Fibroblast of peridontal ligament (primary cell): ENCODE results near the gene TTI1.

Source experiments
- DNase-seq: peaks from one replicate; pipeline ENCODE4 v3.0.0-alpha.2; 2010; ENCODE audit errors: extremely low read depth

The TTI1 gene

GRCh38 chr20:38033330-38034107 is at the start of gene TTI1, which contains the start of gene RPRD1B:
TSS of gene TTI1 (minus strand) at chr20:38033456. CDS start at chr20:38013816, 19,640 bp downstream.
TSS of gene RPRD1B (plus strand) at chr20:38033746. CDS start at chr20:38033948, 202 bp downstream.
- peak; percentile 83 for DNase-seq

GRCh38 chr20:38082894-38083293 is 49.6 kb upstream of the TTI1 start:
- no peak for DNase-seq

GRCh38 chr20:38081575-38081974 is 48.3 kb upstream of the TTI1 start:
- DNase-seq, result no peak

DNA sequence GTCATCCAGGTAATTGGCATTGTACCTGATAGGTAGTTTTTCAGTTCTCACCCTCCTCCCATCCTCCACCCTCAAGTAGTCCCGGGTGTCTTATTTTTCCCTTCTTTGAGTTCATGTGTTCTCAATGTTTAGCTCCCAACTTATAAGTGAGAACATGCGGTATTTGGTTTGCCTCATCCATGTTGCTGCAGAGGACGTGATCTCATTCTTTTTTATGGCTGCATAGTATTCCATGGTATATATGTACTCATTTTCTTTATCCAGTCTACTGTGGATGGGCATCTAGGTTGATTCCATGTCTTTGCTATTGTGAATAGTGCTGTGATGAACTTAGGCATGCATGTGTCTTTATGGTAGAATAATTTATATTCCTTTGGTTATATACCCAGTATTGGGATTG is 46.1 kb upstream of the TTI1 start:
- DNase-seq, result no peak

- DNase-seq, result no peak
These were observed 44.8 kb upstream of the TTI1 start for GRCh38 chr20:38078084-38078483.

GRCh38 chr20:38076548-38076947 is 43.3 kb upstream of the TTI1 start:
- DNase-seq, result no peak

DNA sequence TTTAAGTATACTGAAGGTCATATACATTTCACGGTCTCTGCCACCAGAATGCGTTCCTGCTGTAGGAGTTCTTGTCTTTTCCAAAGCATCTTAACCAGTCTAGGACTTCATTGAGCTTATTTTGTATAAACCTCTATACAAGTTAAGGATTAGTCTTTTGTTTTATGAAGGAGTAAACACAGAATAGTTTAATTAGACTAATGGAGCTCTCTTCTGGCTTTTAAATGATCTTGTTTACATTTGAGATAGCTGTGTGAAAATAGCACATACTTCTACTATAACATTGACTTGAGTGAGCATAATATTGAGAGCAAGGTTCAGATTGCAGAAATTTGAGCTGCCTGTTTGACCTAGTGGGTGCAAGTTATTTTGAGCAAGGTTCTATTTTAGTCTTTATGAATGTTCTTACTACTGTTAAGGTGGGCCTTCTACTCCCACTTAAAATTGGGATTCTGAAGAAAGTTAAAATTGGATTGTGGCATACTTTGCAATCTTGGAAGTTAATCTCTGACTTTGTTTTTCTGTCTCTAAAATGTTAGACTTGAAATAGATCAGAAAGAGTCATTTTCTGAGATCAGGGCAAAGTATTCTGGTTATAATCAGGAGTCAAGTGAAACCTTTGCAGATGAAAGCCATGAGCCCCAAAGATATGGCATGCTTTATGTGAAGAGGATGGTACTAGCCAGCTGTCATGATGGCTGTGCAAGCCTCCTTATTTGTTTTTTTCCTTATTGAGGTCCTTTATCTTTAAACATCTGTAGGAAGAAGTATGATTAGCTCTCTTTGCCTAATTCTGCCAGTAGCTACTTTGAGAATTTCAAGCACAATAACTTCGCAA is 42.1 kb upstream of the TTI1 start:
- DNase-seq, result peak; percentile 56

DNA sequence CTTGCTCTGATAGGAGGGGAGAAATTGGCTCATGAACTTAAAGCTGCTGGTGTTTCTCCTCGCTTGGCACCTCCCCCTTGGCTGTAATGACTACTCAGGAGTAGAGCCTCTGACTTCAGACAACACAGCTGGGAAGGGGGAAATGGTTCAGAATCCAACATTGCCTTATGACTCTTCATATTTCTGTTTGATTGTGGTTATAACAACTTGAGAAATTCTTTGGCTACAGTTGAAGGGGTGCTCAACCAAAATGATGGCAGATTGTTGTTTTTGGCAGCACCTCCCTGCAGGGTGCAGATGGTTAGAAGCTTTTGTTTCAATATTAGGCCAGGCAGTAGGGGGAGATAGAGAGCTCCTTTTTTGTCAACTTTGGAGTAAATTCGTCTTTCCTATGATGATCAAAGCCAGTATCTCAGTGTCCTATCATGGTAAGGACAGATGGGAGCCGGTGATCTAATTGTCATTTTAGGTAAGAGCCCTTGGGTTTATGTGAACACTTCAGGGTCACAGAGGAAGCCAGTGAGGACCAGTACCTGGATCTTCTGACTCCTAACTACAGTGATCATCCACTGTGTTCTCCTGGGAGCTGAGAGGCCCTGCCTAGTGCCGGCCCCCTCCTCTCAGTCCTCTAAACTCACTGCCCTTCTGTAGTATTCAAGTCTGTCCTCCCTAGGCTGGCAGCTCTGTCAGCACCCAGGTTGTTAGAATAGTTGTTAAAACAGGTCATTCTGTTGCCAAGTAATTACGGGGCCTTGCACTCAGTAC is 40.2 kb upstream of the TTI1 start:
- DNase-seq, result peak; percentile 100

DNA sequence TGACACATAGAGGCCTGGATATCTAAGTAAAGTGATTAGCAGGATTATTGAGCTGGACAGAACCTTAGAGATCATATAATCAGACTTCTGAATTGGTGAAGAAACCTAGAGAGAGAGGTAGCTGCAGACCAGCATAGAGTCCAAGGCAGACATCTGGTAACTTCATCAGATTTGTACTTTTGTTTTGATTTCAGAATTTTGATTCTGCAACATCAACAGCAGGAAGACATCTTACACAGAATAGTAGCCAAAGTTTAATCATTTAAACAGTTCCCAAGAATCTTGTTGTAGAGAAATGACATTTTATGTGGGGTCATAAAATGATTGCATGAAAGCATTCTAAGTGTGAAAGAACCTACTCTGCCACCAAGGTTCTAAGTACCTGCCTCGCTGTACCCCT is 39.6 kb upstream of the TTI1 start:
- DNase-seq, result no peak

GRCh38 chr20:38067717-38068365 is 34.6 kb upstream of the TTI1 start:
- DNase-seq, result no peak

- no peak for DNase-seq
These were observed 33.9 kb upstream of the TTI1 start for GRCh38 chr20:38066969-38067716.

DNA sequence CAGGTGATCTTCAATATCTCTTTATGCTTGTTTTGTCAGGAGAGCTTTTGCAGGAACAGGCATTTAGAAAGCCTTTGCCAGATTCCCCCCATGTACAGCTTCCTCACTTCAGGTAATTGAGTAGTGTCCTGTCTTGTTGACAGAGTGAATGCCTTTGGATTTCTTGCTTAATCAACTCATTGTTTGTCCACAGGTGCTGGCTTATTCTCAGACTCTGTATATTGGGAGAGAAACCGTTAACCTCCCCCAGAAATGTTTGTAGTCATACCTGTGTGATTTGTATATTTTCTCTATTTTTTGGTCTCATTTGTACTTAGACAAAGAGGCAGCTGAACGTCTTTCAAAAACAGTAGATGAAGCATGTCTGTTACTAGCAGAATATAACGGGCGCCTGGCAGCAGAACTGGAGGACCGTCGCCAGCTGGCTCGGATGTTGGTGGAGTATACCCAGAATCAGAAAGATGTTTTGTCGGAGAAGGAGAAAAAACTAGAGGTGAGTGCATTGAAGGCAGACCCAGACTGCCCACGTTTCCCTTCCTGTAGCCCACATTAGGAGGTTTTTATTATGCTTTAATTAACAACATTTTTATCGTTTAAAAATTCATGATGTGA is 32.6 kb upstream of the TTI1 start:
- no peak for DNase-seq

DNA sequence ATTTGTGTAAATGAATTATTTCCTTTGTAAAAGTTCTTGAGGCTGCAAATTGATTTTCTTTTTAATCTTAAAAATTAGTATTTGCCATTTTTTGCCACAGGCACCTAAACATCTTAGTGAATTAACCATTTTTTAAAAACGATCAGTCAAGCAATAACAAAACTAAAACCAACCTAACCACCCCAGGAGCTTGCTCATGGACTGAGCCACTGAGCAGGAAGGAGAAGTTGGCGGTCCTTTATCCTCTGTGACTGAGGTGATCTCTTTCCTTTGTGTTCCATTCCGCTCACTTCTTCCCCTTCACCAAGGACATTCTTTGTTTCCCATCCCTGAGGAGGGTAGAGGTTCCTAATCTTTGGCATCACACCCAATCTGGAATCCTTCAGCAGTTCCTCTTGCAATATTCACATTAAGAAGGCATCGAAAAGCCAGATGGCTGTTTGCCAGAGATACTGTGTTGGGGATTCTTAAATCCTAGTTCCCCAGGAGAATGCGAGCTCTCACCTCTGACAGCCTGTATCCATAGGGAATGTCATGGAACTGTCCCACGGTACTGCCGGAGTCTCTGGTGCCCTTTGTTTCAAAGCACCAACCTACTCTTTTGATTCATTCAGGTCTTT is 30.8 kb upstream of the TTI1 start:
- DNase-seq, result no peak

DNA sequence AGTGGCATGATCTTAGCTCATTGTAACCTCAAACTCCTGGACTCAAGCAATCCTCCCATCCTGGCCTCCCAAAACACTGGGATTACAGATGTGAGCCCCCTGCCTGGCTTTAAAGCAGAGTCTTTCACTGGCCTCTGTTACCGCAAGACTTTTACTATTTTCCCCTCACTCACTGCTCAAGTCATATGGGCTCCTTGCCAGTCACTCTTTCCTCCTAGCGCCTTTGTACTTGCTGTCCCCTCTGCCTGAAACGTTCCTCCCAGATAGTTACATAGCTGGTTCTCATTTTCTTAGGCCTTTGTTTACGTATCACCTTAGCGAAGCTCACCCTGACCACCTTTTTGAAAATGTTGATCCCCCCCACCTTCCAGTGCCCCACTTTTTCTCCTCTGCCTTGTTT is 29.6 kb upstream of the TTI1 start:
- DNase-seq, result no peak

GRCh38 chr20:38061109-38061508 is 27.9 kb upstream of the TTI1 start:
- no peak for DNase-seq

DNA sequence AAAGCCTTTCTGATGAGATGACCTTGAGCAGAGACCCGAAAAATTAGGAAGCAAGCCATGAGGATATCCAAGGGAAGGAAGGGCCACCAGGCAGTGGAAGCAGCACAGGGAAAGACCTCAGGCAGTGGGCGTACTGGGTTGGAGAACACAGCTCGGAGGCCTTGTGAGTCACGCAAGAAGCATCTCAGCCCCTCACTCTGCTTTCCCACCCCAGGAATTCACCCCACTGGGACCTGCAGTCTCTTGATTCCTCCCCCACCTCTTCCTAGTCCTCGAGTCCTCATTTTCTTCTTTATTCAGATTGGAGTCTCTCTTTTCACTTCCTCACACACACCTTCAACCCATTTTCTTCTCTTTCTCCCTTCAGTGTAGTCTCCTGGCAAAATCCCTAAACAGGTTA is 27.3 kb upstream of the TTI1 start:
- peak; percentile 31 for DNase-seq

GRCh38 chr20:38059832-38060231 is 26.6 kb upstream of the TTI1 start:
- DNase-seq, result no peak

DNA sequence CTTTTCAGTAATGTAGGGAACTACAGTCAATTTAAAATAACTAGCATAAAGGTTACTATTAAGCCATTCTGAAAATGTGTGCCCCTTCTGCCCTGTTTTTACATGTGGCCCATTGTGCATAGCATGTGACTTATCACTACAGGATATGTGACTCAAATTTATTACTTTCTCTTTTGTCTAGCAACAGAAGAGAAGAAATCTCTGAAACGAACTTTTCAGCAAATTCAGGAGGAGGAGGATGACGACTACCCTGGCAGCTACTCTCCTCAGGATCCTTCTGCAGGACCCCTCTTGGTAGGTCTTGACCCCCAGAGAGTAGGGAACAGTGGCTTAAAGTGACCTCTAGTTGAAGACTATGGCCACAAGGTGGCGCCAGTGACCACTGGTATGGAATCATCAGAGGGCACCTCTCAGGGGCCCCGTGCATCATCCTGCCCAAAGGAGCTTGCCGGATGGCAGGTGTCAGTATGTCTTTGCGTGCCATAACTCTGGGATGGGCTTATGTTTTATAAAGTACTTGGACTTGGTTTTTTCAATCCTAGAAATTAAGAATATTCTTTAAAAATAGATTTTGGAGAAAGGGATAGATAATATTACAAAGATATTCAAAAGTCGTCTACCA is 24.2 kb upstream of the TTI1 start:
- DNase-seq, result peak; percentile 76

GRCh38 chr20:38055848-38056247 is 22.6 kb upstream of the TTI1 start:
- no peak for DNase-seq

- no peak for DNase-seq
These were observed 22.0 kb upstream of the TTI1 start for GRCh38 chr20:38055294-38055693.
